ENCODE results near the gene POLG2. TPM values are rescaled to one million over a fixed set of nuclear protein-coding genes. Genes with fewer than 3 reads are reported as not detected.
A peak's percentile ranks its signal among the peaks of the same experiment; 100 is the strongest.

Gene POLG2
- total RNA-seq, 1 experiment from 2014 or later: 51.5 TPM

- DNase-seq (ENCODE audit: low read depth, low spot score) (no peak), ATAC-seq (no peak)
- no TSS peak for BruUV-seq (replicated peaks)
- peaks cover 68% of the 10 kb centered on the region; the same call in 1 of the 2 replicates for H4K20me1 ChIP-seq (ENCODE audit: insufficient read depth)
- peaks cover 14 to 63% of the 10 kb centered on the region in 2 experiments for H3K4me1 ChIP-seq (ENCODE audit: control insufficient read depth in 1 of 2, insufficient read depth in 2 of 2, low read length in 2 of 2)
- no peak overlapping the region for H3K4me3 ChIP-seq (replicated peaks in 1 of 2; ENCODE audit: low read depth in 1 of 2, low read length in 2 of 2)
- TF ChIP-seq POLR2AphosphoS5 (IDR thresholded peaks at IDR 0.05; ENCODE audit: low read depth, low read length) (0 out of 2 replicates have a peak, but pooled peaks have one; percentile 13), CTCF (IDR thresholded peaks at IDR 0.05 in 2 of 3, conservative IDR thresholded peaks at IDR 0.05 in 1 of 3; ENCODE audit: borderline replicate concordance in 1 of 3, insufficient read depth in 1 of 3, low read depth in 2 of 3, low read length in 2 of 3) (no peak), CBX3 (IDR thresholded peaks at IDR 0.05; ENCODE audit: low read depth) (no peak)
- ChIA-PET POLR2A (no interaction called here), RAD21 (ENCODE audit: low non-redundant PET in 1 of 2, low total read pairs in 2 of 2, uncharacterized antibody in 2 of 2, unreplicated experiment in 2 of 2) (no interaction called here), CTCF (interaction anchor here (1.3 kb wide), 1 partner anchor 10 kb away, joined by 3 read pairs; no protein-coding TSS in a partner anchor)
- H3K4me2 ChIP-seq (ENCODE audit: low read length): no peak overlapping the region
- no peaks in the 10 kb centered on the region for H3K9me3 ChIP-seq (ENCODE audit: control insufficient read depth in 1 of 2, insufficient read depth in 1 of 2, low read depth in 1 of 2, low read length in 2 of 2)
- intact Hi-C loops (cut with micrococcal nuclease): no loop called here
- peaks cover 58 to 63% of the 10 kb centered on the region in 2 experiments for H3K36me3 ChIP-seq (ENCODE audit: control insufficient read depth in 1 of 2, insufficient read depth in 2 of 2, low read length in 2 of 2)
- H3K27me3 ChIP-seq (ENCODE audit: insufficient read depth, low read length): no peaks in the 10 kb centered on the region
- no peak overlapping the region for H2AFZ ChIP-seq (ENCODE audit: low read depth, low read length, poor library complexity, severe bottlenecking)
- H3K9me2 ChIP-seq (ENCODE audit: insufficient read depth): no peaks in the 10 kb centered on the region
- peaks cover 79% of the 10 kb centered on the region for H3K79me2 ChIP-seq (ENCODE audit: insufficient read depth, low read length)
- no peak overlapping the region for H3K27ac ChIP-seq (ENCODE audit: low read depth, low read length)
- no peak overlapping the region for H3K9ac ChIP-seq (ENCODE audit: low read length)
Measured at GRCh38 chr17:64500862-64501765, 4.3 kb upstream of the POLG2 start.

GRCh38 chr17:64500487-64500859 lies 3.6 kb upstream of the POLG2 start:
- DNase-seq (ENCODE audit: low read depth, low spot score): no peak

More at GRCh38 chr17:64500487-64500859, 3.6 kb upstream of the POLG2 start:
- Histone ChIP-seq H2AFZ (ENCODE audit: low read depth, low read length, poor library complexity, severe bottlenecking) (no peak overlapping the region), H3K9me3 (ENCODE audit: control insufficient read depth in 1 of 2, insufficient read depth in 1 of 2, low read depth in 1 of 2, low read length in 2 of 2) (no peaks in the 10 kb centered on the region), H3K4me3 (replicated peaks in 1 of 2; ENCODE audit: low read depth in 1 of 2, low read length in 2 of 2) (no peak overlapping the region), H3K9me2 (ENCODE audit: insufficient read depth) (no peaks in the 10 kb centered on the region), H3K27ac (ENCODE audit: low read depth, low read length) (no peak overlapping the region), H3K79me2 (ENCODE audit: insufficient read depth, low read length) (peaks cover 79% of the 10 kb centered on the region), H3K4me2 (ENCODE audit: low read length) (no peak overlapping the region), H3K4me1 (ENCODE audit: control insufficient read depth in 1 of 2, insufficient read depth in 2 of 2, low read length in 2 of 2) (peaks cover 18 to 70% of the 10 kb centered on the region in 2 experiments), H4K20me1 (ENCODE audit: insufficient read depth) (peaks cover 68% of the 10 kb centered on the region; the same call in 1 of the 2 replicates), H3K27me3 (ENCODE audit: insufficient read depth, low read length) (no peaks in the 10 kb centered on the region), H3K36me3 (ENCODE audit: control insufficient read depth in 1 of 2, insufficient read depth in 2 of 2, low read length in 2 of 2) (peaks cover 58 to 60% of the 10 kb centered on the region in 2 experiments), H3K9ac (ENCODE audit: low read length) (no peak overlapping the region)
- TF ChIP-seq YY1 (IDR thresholded peaks at IDR 0.05; ENCODE audit: extremely low read depth, insufficient replicate concordance, low read depth, low read length) (no peak), SIN3A (IDR thresholded peaks at IDR 0.05; ENCODE audit: low read depth) (no peak), CTCF (IDR thresholded peaks at IDR 0.05 in 2 of 3, conservative IDR thresholded peaks at IDR 0.05 in 1 of 3; ENCODE audit: borderline replicate concordance in 1 of 3, insufficient read depth in 1 of 3, low read depth in 2 of 3, low read length in 2 of 3) (no peak)
- ChIA-PET POLR2A (no interaction called here), RAD21 (ENCODE audit: low non-redundant PET in 1 of 2, low total read pairs in 2 of 2, uncharacterized antibody in 2 of 2, unreplicated experiment in 2 of 2) (no interaction called here), CTCF (interaction anchor here (1.3 to 4.5 kb wide), 2 partner anchors 9 to 80 kb away, joined by 3 to 68 read pairs; no protein-coding TSS in a partner anchor)
- no TSS peak for BruUV-seq (replicated peaks)
- intact Hi-C loops (cut with micrococcal nuclease): no loop called here
- no peak for ATAC-seq
